AG20443 (cell line): ENCODE data around the gene SLC1A2.

Source experiments
- DNase-seq: peaks from one replicate; pipeline ENCODE4 v3.0.0; 2012; ENCODE audit warnings: low spot score, mixed read lengths

SLC1A2 gene

GRCh38 chr11:35348898-35349687 is 70.3 kb downstream of the SLC1A2 start:
- no peak for DNase-seq

- peak; percentile 86 for DNase-seq
Measured at GRCh38 chr11:35347921-35348331, 71.4 kb downstream of the SLC1A2 start.

- no peak for DNase-seq
Measured at GRCh38 chr11:35347173-35347878, 72.0 kb downstream of the SLC1A2 start.

GRCh38 chr11:35346472-35347156 is 72.7 kb downstream of the SLC1A2 start:
- DNase-seq = no peak

- DNase-seq = no peak
Measured at GRCh38 chr11:35344681-35345574, 74.4 kb downstream of the SLC1A2 start.

GRCh38 chr11:35343033-35343598 is 76.2 kb downstream of the SLC1A2 start:
- no peak for DNase-seq

- DNase-seq = no peak
Measured at GRCh38 chr11:35340715-35341114, 78.6 kb downstream of the SLC1A2 start.

GRCh38 chr11:35340071-35340470 is 79.3 kb downstream of the SLC1A2 start:
- DNase-seq = no peak

GRCh38 chr11:35338921-35339320 is 80.4 kb downstream of the SLC1A2 start:
- DNase-seq = no peak

- no peak for DNase-seq
Measured at GRCh38 chr11:35337914-35338305, 81.4 kb downstream of the SLC1A2 start.

- DNase-seq = peak; percentile 90
Measured at GRCh38 chr11:35337136-35337913, 82.0 kb downstream of the SLC1A2 start.

- DNase-seq = no peak
Measured at GRCh38 chr11:35336726-35337125, 82.6 kb downstream of the SLC1A2 start.

GRCh38 chr11:35335226-35335625 is 84.1 kb downstream of the SLC1A2 start:
- DNase-seq = peak; percentile 62

- DNase-seq = no peak
Measured at GRCh38 chr11:35334385-35335090, 84.8 kb downstream of the SLC1A2 start.

- no peak for DNase-seq
Measured at GRCh38 chr11:35332524-35332923, 86.8 kb downstream of the SLC1A2 start.

- DNase-seq = no peak
Measured at GRCh38 chr11:35330931-35331330, 88.4 kb downstream of the SLC1A2 start.

GRCh38 chr11:35330156-35330889 is 89.0 kb downstream of the SLC1A2 start:
- DNase-seq = no peak

GRCh38 chr11:35327829-35328228 is 91.5 kb downstream of the SLC1A2 start:
- no peak for DNase-seq

GRCh38 chr11:35326266-35326879 is 93.0 kb downstream of the SLC1A2 start:
- DNase-seq = no peak
